ENCODE data around the gene RASSF8.

The RASSF8 gene

DNA sequence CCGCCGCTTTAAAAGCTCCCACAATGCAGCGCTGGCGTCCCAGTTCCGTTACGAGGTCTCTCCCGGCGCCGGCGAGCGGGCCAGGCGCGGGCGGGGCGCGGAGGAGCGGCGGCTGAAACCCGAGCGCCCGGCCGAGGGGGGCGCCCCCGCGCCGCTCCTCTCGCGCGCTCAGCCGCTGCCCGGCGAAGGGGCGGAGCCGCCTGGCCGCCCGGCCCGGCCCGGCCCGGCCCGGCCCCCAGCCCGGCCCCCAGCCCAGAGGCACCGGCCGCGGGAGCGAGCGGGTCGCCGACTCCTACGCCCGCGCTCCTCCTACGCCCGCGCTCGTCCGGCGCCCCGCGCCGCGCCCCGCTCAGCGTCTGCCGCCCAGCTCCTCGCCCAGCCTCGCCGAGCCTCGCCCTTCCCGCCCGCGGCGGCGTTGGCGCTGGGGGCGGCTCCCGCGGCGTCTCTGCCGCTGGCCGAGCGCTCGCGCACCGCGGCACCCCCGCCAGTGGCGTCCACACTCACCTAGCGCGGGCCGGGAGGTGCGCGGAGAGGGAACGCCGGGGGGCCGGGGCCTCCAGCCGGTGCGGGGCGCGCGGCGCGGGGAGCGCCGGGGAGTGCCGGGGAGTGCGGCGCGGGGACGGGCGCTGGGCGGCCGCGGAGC, at the start of gene RASSF8:
Gene RASSF8, plus strand, starts transcription at position 255 of the 643 bp plus-strand sequence. CDS start 96,662 bp downstream, outside the sequence.
- DNase-seq (ENCODE audit: low read depth), result no peak

DNA sequence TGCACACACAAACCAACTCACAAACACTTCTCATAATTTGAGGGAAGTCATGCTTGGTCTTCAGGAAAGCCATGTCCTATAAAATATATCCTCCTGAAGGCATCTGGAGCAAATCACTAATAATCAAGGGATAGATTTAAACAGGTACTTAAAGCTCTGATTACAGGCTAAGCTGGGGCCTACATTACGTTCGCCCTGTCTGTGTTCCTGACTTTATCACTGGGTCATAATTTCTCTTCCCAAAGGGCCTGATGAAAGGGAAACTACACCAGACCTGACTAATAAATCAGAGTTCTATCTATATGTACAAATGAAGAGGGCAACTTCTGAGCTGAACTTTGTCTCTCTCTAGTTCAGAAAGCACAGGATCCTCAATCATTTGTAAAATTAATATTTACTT, 43.9 kb upstream of the RASSF8 start:
- no peak for DNase-seq (ENCODE audit: low read depth)

DNA sequence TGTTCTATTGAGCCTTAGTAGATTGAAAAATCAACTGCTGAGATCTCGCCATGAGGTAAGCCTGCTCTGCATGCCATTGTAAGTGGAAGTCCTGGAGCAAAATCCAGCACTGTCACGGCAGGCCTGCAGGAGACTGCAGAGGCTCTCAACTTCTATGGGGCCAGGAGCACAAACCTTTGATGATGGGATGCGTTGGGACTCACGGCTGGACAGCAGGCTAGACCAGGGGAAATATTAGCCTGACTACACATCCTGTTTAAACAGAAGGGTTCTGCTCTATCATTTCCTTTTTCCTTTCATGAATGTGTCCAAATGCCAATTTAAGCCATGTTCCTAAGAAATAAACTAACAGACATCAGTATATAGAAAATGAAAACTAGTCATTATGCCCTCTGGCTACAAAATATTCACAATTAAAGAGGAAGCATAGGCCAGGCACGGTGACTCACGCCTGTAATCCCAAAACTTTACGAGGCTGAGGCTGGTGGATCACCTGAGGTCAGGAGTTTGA, 33.9 kb upstream of the RASSF8 start:
- DNase-seq (ENCODE audit: low read depth), result no peak

- no peak for DNase-seq (ENCODE audit: low read depth)
These were observed 33.4 kb upstream of the RASSF8 start for GRCh38 chr12:25925064-25925463.

GRCh38 chr12:25926536-25926935, 31.9 kb upstream of the RASSF8 start:
- DNase-seq (ENCODE audit: low read depth), result no peak

GRCh38 chr12:25929142-25929541, 29.3 kb upstream of the RASSF8 start:
- DNase-seq (ENCODE audit: low read depth), result no peak

GRCh38 chr12:25932971-25933370, 25.5 kb upstream of the RASSF8 start:
- no peak for DNase-seq (ENCODE audit: low read depth)

GRCh38 chr12:25934456-25934855, 24.0 kb upstream of the RASSF8 start:
- DNase-seq (ENCODE audit: low read depth), result no peak

GRCh38 chr12:25935355-25936144, 22.9 kb upstream of the RASSF8 start:
- no peak for DNase-seq (ENCODE audit: low read depth)

GRCh38 chr12:25937096-25937495, 21.4 kb upstream of the RASSF8 start:
- no peak for DNase-seq (ENCODE audit: low read depth)

DNA sequence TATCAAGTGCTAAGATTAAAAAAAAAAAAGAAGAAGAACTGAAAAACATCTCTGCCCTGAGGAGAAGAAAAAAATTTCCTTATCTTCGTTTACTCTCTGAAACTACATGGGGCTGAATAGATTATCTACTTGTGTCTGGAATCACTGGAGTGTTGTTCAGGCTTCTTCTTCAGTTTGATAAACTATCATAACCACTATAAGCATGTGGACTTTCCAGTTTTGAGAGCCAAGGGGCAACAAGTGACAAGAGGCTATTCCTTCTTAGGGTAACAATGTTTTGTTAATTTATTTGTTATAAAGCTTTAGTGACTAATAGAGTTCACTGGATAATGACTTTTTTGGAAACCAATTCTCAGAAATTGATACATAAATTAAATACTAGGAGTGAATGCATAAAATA, 19.9 kb upstream of the RASSF8 start:
- DNase-seq (ENCODE audit: low read depth), result no peak

- no peak for DNase-seq (ENCODE audit: low read depth)
These were observed 18.9 kb upstream of the RASSF8 start for GRCh38 chr12:25939606-25940005.

- DNase-seq (ENCODE audit: low read depth), result no peak
These were observed 17.6 kb upstream of the RASSF8 start for GRCh38 chr12:25940886-25941285.

DNA sequence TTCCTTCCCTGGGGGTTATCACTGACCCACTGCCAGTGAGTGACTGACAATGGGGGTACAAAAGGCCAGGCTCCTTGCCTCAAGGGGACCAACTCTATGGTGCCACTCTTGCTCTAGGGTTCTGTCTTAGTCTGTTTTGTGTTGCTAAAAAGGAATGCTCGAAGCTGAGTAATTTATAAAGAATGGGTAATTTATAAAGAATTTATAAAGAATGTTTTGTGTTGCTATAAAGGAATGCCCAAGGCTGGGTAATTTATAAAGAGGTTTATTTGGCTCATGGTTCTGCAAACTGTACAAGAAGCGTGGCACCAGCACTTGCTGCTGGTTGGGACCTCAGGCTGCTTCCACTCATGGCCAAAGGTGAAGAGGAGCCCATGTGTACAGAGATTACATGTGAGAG, 15.8 kb upstream of the RASSF8 start:
- no peak for DNase-seq (ENCODE audit: low read depth)

DNA sequence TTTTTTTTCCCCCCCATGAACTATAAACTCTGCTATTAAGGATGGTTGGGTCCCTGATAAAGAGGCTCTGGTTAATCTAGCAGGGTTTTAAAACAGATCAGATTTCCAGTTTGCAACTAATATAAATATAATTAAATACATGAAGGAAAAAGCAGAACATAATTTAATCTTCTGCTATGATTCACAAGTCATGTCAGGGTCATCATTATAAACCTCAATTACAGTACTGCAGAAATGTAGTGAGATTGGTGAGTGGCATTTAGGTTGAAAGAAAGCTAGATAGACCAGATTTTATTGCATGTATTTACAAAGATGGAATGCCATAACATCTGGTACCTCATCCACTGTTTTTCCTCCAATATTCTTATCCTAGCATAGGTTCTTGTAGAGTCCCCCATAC, 14.5 kb upstream of the RASSF8 start:
- no peak for DNase-seq (ENCODE audit: low read depth)

DNA sequence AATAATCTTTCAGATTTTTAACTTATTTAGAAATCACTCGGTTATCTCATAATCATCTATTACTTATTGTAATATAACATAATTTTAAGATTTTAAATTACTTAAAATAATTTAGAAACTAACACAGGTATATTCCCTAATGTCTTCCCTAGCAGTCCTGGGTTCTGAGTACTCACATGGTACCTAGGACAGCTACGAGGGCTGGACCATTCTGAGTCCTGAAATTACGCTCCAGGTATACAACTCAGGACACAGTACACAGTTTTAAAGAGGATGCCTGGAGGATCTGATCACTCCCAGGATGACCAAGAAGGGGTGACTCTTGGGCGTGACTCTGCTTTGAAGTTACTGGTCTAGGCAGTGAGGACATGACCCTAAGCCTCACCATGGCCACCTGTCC, 9.1 kb upstream of the RASSF8 start:
- no peak for DNase-seq (ENCODE audit: low read depth)

DNA sequence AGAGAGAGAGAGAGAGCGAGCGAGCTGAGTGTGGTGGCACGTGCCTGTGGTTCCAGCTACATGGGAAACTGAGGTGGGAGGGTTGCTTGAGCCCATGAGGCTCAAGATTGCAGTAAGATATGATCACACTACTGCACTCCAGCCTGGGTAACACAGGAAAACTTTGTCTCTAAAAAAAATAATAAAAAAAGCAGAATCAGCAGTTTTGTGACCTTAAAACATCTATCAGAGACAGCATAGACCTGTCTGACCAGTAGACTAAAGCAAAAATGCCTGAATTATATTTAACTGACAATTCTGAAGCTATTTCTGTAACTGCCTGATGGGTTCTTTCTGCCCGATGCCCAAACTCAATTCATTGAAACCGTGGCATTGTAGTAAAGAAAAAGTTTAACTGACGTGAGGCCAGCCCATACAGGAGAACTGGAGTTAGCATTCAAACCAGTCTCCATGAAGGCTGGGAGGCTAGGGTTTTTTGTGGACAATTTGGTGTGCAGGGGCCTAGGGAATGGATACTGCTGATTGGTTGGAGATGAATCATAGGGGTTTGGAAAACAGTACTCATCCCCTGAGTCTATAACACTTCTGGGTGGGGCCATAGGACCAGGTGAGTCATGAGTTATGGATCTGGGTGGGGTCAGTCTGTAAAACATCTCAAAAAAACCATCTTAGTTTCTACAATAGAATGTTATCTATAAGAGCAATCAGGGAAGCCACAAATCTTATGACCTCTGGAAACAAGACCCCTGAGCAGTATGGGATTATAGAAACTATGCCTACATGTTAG, 8.0 kb upstream of the RASSF8 start:
- peak; percentile 64 for DNase-seq (ENCODE audit: low read depth)

DNA sequence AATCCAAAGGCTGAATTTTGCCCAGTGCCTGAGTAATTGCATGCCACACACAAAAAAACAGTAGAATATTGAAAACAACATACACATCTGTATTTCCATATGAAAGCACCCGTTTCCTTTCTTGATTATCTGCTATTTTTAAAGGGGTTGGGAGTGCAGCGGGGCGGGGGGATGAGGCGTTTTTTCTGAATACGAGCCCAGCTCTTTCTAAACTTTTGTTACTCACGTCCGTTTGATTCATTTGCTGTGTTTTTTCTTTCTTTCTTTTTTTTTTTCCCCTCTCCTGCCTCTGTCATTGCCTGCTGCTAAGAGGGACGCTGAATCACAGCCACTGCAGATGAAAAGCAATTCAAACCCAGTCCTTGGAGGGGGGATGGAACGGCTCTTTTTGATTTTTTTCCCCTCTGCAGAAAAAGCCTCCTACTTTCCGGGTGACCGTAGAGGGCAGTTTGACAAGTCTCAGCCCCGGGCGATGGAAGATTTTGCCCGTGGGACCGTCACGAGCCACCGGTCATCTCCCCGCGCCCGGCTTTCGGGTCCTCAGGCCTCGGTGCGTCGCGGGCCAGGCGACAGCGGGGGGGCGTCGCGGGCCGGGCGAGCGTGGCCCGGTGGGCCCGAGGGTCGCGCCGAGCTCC, 572 bp upstream of the RASSF8 start:
- peak; percentile 72 for DNase-seq (ENCODE audit: low read depth)

DNA sequence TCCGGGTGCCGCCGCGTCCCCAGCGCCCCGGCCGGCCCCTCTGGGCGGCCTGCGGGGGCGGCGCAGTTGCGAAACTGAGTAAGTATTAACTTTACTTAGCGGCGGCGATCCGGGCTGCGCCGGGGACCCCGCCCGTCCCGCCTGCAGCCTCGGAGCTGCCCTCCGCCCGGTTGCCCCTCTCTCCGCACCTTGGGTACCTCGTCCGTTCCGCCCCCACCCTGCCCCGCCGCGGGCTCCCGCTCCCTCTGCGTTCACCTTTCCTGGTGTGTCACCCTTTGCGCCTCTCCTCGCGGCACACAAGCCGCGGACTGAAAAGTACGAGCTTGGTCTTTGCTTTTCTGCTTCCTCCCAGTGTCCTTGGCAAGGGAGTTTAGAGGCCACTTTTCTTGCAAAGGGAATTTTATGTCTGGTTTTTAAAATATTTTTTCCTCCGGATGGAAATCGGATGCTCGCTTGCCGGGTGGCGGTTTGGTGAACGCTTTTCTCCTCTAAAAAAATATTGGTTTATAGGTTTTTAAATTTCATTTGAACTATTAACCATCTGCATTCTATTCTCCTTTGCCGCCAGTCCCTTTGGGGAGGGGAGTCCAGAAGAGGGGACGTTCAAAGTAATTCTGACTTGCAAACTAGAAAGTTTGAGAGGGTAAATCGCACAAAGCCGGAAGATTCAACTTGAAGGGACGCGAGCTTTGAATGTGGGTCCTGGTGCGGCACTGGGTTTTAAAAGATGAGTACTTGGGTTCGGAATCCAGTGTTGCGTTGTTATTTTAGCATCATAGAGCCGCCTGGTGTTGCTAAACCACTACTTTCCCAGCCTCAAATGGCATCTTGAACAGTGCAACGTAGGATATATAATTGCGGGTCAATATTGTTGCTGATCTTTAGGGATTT, 834 bp downstream of the RASSF8 start:
- DNase-seq (ENCODE audit: low read depth), result peak; percentile 74

DNA sequence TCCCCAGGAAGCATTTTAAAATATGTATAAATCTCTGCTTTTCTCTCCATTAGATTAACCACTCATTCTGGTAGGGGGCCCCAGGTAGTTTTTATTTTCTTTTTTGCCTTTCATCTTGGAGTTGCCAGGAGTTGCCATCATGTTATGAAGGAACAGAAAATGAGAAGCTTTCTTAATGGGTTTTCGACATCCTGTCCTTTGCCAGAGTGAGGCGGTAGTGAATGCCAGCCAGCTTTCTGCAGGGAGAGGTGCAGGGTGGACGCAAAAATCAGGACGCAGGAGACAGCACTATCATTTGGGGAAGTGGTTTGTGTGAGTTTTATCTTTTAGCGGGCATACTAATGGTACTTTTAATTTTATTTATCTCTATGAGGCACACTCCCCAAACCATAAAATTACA, 1.7 kb downstream of the RASSF8 start:
- no peak for DNase-seq (ENCODE audit: low read depth)

GRCh38 chr12:25960961-25961360, 2.5 kb downstream of the RASSF8 start:
- no peak for DNase-seq (ENCODE audit: low read depth)

Measured in HS-27A (cell line).